Sigmoid colon (tissue), 4 donors: ENCODE data around the gene THUMPD1.

ENCODE experiments used
- EP300 ChIP-seq, 4 donors: sonication (generic); formaldehyde crosslinking; IDR thresholded peaks; one replicate each; pipeline ENCODE4 v1.6.1; 2017; ENCODE audit warnings: antibody characterized with exemption in 4 of 4
- POLR2A ChIP-seq, 2 donors: fragments of 450-650 bp; IDR thresholded peaks; one replicate each; pipeline ENCODE4 v1.6.1; 2016; ENCODE audit warnings: antibody characterized with exemption in 2 of 2, mild to moderate bottlenecking in 2 of 2, moderate library complexity in 2 of 2
- POLR2AphosphoS5 ChIP-seq, 4 donors: sonication (generic); formaldehyde crosslinking; IDR thresholded peaks; one replicate each; pipeline ENCODE4 v1.6.1; 2017; ENCODE audit warnings: antibody characterized with exemption in 4 of 4
- TF ChIP-seq, protein P1 (sequence below), 4 experiments: fragments of 450-650 bp in 3 of 4; fragments of 200-600 bp in 1 of 4; IDR thresholded peaks; one replicate each; pipeline ENCODE4 v1.5.1; 2016 to 2019; ENCODE audit warnings: antibody characterized with exemption in 4 of 4, mild to moderate bottlenecking in 3 of 4, moderate library complexity in 2 of 4

DNA sequence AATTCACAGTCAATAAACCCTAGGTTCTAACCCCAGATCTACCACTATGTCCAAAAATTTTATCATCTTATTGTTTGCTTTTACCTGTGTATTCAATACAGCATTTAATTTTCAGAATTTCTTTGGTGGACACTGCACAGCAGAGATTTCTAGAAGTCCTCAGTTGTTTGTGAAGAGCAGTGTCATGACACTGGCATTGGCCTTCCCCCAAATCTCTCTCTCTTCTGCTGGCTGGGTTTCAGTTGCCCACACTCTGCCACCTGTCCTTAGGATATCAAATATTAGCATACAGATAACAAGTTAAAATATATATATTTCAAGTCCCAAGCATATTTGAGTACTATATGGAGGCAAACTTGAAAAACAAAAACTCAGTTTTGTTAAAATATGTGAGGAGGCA, 2.0 kb upstream of the THUMPD1 start:
- TF ChIP-seq POLR2AphosphoS5 (IDR thresholded peaks at IDR 0.05) (no peak), POLR2A (IDR thresholded peaks at IDR 0.05) (no peak), EP300 (IDR thresholded peaks at IDR 0.05) (no peak)
- TF ChIP-seq, protein P1, sequence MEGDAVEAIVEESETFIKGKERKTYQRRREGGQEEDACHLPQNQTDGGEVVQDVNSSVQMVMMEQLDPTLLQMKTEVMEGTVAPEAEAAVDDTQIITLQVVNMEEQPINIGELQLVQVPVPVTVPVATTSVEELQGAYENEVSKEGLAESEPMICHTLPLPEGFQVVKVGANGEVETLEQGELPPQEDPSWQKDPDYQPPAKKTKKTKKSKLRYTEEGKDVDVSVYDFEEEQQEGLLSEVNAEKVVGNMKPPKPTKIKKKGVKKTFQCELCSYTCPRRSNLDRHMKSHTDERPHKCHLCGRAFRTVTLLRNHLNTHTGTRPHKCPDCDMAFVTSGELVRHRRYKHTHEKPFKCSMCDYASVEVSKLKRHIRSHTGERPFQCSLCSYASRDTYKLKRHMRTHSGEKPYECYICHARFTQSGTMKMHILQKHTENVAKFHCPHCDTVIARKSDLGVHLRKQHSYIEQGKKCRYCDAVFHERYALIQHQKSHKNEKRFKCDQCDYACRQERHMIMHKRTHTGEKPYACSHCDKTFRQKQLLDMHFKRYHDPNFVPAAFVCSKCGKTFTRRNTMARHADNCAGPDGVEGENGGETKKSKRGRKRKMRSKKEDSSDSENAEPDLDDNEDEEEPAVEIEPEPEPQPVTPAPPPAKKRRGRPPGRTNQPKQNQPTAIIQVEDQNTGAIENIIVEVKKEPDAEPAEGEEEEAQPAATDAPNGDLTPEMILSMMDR (IDR thresholded peaks at IDR 0.05) = no peak
